Measurements from ENCODE around the gene HRH3.

HRH3 gene

GRCh38 chr20:62229667-62230066 lies 9.6 kb upstream of the HRH3 start:
- DNase-seq (ENCODE audit: low spot score), result no peak

GRCh38 chr20:62228982-62229545 lies 9.0 kb upstream of the HRH3 start:
- no peak for DNase-seq (ENCODE audit: low spot score)

- DNase-seq (ENCODE audit: low spot score), result no peak
These were observed 8.2 kb upstream of the HRH3 start for GRCh38 chr20:62227977-62228958.

GRCh38 chr20:62227591-62227976 lies 7.5 kb upstream of the HRH3 start:
- no peak for DNase-seq (ENCODE audit: low spot score)

GRCh38 chr20:62226707-62227590 lies 6.9 kb upstream of the HRH3 start:
- no peak for DNase-seq (ENCODE audit: low spot score)

- DNase-seq (ENCODE audit: low spot score), result no peak
These were observed 6.0 kb upstream of the HRH3 start for GRCh38 chr20:62225820-62226635.

GRCh38 chr20:62225026-62225425 lies 4.9 kb upstream of the HRH3 start:
- no peak for DNase-seq (ENCODE audit: low spot score)

- no peak for DNase-seq (ENCODE audit: low spot score)
These were observed 4.2 kb upstream of the HRH3 start for GRCh38 chr20:62224113-62224855.

- DNase-seq (ENCODE audit: low spot score), result no peak
These were observed 3.5 kb upstream of the HRH3 start for GRCh38 chr20:62223571-62223970.

GRCh38 chr20:62222972-62223371 lies 2.9 kb upstream of the HRH3 start:
- DNase-seq (ENCODE audit: low spot score), result no peak

GRCh38 chr20:62222266-62222850 lies 2.3 kb upstream of the HRH3 start:
- no peak for DNase-seq (ENCODE audit: low spot score)

- no peak for DNase-seq (ENCODE audit: low spot score)
These were observed 839 bp upstream of the HRH3 start for GRCh38 chr20:62220666-62221568.

- no peak for DNase-seq (ENCODE audit: low spot score)
These were observed 732 bp downstream of the HRH3 start for GRCh38 chr20:62219101-62219991.

GRCh38 chr20:62217913-62218773 lies 1.9 kb downstream of the HRH3 start:
- no peak for DNase-seq (ENCODE audit: low spot score)

- DNase-seq (ENCODE audit: low spot score), result no peak
These were observed 3.2 kb downstream of the HRH3 start for GRCh38 chr20:62216636-62217566.

- no peak for DNase-seq (ENCODE audit: low spot score)
These were observed 4.0 kb downstream of the HRH3 start for GRCh38 chr20:62215991-62216635.
